ENCODE results near the gene BET1. TPM values are rescaled to one million over a fixed set of nuclear protein-coding genes. Genes with fewer than 3 reads are reported as not detected.

BET1 gene
- total and polyA plus RNA-seq, 2 donors: 33.2 to 39.5 TPM

DNA sequence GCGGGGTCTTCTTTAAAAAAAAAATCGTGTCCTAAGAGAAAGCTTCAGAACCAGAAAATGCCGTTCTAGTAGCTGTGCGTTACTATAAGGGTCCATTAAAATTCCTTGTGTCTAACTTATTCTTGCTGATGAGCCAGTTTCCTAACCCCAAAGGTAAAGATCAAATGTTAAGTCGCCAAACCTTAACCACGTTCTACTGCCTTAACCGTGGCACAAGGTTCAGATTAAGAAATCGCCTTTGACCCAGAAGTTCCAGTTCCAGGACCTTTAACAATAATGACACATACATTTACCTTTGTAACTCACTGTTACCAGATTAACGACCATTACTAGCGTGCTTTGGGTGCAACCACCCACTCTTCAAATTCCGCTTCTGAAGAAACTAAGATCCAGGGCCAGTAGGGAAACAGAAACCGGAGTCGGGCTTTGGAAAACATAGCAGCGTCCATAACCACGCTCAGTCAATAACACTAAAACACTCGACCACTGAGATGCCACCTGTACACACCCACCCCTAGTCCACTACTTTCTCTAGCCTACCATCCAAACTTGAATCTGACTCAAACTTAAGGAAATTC, 620 bp downstream of the BET1 start:
- Histone ChIP-seq H3K4me1 (ENCODE audit: control insufficient read depth in 2 of 2, insufficient read depth in 2 of 2, low read length in 2 of 2) (peaks cover 4 to 6% of the 10 kb centered on the region in 2 donors), H3K27me3 (ENCODE audit: control insufficient read depth in 2 of 2, insufficient read depth in 1 of 2, low read length in 1 of 2) (peaks cover 0 to 8% of the 10 kb centered on the region in 2 donors), H3K9me3 (ENCODE audit: control insufficient read depth in 2 of 2, insufficient read depth in 1 of 2, low read length in 1 of 2) (no peaks in the 10 kb centered on the region), H3K36me3 (ENCODE audit: control insufficient read depth in 2 of 2, insufficient read depth in 2 of 2, low read length in 1 of 2) (peaks cover under 1 to 3% of the 10 kb centered on the region in 2 donors), H3K4me3 (ENCODE audit: low read length in 2 of 2) (peak overlapping the region; percentile 78 to 92), H3K27ac (ENCODE audit: low read depth in 1 of 2, low read length in 1 of 2) (peak overlapping the region; percentile 77 to 92)
- peak in 2 of 9 donors; percentile 2 to 14 for DNase-seq (ENCODE audit: low read depth in 6 of 9, low spot score in 9 of 9)
- 10% methylated on average over 16 of the region's 16 CpGs for WGBS

DNA sequence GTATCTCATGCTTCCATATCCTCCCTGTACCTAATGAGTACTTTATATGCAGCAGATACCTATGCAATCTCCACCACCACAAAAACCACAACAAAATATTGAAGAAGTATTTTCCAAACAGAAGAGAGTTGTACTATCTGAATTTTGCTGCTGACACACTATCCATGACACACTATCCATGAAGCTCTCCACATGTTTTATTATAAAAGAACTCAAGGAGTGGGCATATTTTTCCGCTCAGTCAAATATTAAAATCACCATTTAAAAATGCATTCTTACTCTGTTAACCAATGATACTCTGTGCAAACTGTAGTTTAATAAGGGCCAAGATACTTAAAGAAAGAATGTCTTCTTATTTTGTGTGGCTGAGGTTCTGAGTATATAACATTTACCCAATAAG, 2.8 kb downstream of the BET1 start:
- WGBS: 99% methylated on average over 1 of the region's 1 CpG
- peaks cover 0 to 8% of the 10 kb centered on the region in 2 donors for H3K27me3 ChIP-seq (ENCODE audit: control insufficient read depth in 2 of 2, insufficient read depth in 1 of 2, low read length in 1 of 2)

DNA sequence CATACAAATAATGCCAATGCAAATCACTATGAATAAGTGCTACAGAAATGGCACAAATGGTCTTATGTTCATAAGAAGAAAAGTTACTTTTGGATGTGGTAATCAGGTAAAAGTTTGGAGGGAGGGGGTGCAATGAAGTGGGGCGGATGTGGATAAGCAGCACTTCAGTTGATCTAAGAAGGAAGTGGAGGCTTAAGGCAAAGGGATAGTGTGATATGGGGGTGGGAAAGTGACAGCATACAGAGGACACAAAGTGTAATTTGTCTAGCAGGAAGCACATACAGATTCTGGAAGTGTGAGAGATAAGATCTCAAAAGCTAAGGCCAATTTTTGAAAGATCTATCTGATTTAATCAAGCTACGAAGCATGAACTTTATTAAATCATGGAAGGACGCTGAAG, 6.3 kb downstream of the BET1 start:
- no peak for DNase-seq (ENCODE audit: low read depth in 6 of 9, low spot score in 9 of 9)
- Histone ChIP-seq H3K9me3 (ENCODE audit: control insufficient read depth in 2 of 2, insufficient read depth in 1 of 2, low read length in 1 of 2) (no peaks in the 10 kb centered on the region), H3K27ac (ENCODE audit: low read depth in 1 of 2, low read length in 1 of 2) (no peak overlapping the region), H3K27me3 (ENCODE audit: control insufficient read depth in 2 of 2, insufficient read depth in 1 of 2, low read length in 1 of 2) (no peaks in the 10 kb centered on the region), H3K4me3 (ENCODE audit: low read length in 2 of 2) (no peak overlapping the region), H3K36me3 (ENCODE audit: control insufficient read depth in 2 of 2, insufficient read depth in 2 of 2, low read length in 1 of 2) (peaks cover 4 to 16% of the 10 kb centered on the region in 2 donors), H3K4me1 (ENCODE audit: control insufficient read depth in 2 of 2, insufficient read depth in 2 of 2, low read length in 2 of 2) (no peaks in the 10 kb centered on the region)
- WGBS: 98% methylated on average over 3 of the region's 3 CpGs

More for the DNA sequence above, 2.8 kb downstream of the BET1 start:
- no peak for DNase-seq (ENCODE audit: low read depth in 6 of 9, low spot score in 9 of 9)
- H3K36me3 ChIP-seq (ENCODE audit: control insufficient read depth in 2 of 2, insufficient read depth in 2 of 2, low read length in 1 of 2): peaks cover 4 to 6% of the 10 kb centered on the region in 2 donors
- no peak overlapping the region for H3K4me3 ChIP-seq (ENCODE audit: low read length in 2 of 2)
- no peak overlapping the region for H3K27ac ChIP-seq (ENCODE audit: low read depth in 1 of 2, low read length in 1 of 2)
- H3K9me3 ChIP-seq (ENCODE audit: control insufficient read depth in 2 of 2, insufficient read depth in 1 of 2, low read length in 1 of 2): no peaks in the 10 kb centered on the region
- peaks cover 4 to 6% of the 10 kb centered on the region in 2 donors for H3K4me1 ChIP-seq (ENCODE audit: control insufficient read depth in 2 of 2, insufficient read depth in 2 of 2, low read length in 2 of 2)

DNA sequence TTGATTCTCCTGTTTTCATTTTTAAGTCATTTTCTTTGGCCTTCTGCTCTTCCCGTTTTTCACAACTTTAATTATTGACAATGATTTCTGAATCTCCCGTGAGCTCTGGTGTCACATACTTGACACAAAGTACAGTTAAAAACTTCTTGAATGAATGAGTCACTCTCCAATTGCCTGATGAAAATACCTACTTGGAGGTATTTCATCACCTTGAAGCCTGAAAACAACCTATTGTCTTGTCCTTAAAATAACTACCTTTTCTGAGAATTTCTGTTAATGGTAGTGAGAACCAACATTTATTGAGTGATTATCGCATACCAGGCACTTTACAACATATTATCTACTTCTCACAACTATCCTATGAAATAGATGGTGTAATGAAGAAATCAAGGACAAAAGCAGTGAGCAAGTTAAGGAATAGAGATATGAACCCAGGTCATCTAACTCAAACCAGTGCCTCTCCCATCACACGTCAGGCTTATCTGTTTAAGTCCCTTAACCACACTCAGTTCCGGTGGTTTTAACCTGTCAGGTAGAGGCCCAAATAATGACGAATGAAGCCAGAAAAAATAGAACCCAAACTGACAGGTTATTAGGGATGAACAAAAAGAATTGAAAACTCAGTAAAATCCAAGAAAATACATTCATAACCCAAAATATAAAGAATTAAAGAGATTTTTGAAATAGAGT, 11.6 kb downstream of the BET1 start:
- DNase-seq (ENCODE audit: low read depth in 6 of 9, low spot score in 9 of 9): no peak
- no peaks in the 10 kb centered on the region for H3K9me3 ChIP-seq (ENCODE audit: control insufficient read depth in 2 of 2, insufficient read depth in 1 of 2, low read length in 1 of 2)
- no peak overlapping the region for H3K27ac ChIP-seq (ENCODE audit: low read depth in 1 of 2, low read length in 1 of 2)
- 59% methylated on average over 6 of the region's 6 CpGs for WGBS
- H3K36me3 ChIP-seq (ENCODE audit: control insufficient read depth in 2 of 2, insufficient read depth in 2 of 2, low read length in 1 of 2): peaks cover 0 to 12% of the 10 kb centered on the region in 2 donors
- H3K27me3 ChIP-seq (ENCODE audit: control insufficient read depth in 2 of 2, insufficient read depth in 1 of 2, low read length in 1 of 2): no peaks in the 10 kb centered on the region
- no peak overlapping the region for H3K4me3 ChIP-seq (ENCODE audit: low read length in 2 of 2)
- no peaks in the 10 kb centered on the region for H3K4me1 ChIP-seq (ENCODE audit: control insufficient read depth in 2 of 2, insufficient read depth in 2 of 2, low read length in 2 of 2)

DNA sequence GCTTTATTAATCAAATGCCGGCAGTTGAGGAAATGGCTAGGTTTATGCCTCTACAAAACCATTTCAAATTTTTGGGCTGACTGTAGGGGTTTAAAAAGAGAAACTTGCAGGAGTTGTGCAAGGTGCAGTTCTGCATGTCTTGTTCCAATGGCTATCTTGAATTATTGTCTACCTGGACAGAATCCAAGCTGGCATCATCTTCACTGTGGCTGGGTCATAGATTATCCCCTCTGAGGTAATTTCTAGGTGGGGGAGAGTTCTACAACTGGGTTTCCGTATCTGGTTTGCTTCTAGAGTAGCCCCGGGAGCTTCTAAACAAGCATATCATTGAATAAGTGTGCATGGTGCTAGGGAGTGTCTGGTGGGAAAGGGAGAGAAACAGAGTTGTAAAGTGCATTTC, 16.9 kb downstream of the BET1 start:
- Histone ChIP-seq H3K4me1 (ENCODE audit: control insufficient read depth in 2 of 2, insufficient read depth in 2 of 2, low read length in 2 of 2) (no peaks in the 10 kb centered on the region), H3K27me3 (ENCODE audit: control insufficient read depth in 2 of 2, insufficient read depth in 1 of 2, low read length in 1 of 2) (no peaks in the 10 kb centered on the region), H3K27ac (ENCODE audit: low read depth in 1 of 2, low read length in 1 of 2) (no peak overlapping the region), H3K4me3 (ENCODE audit: low read length in 2 of 2) (no peak overlapping the region), H3K36me3 (ENCODE audit: control insufficient read depth in 2 of 2, insufficient read depth in 2 of 2, low read length in 1 of 2) (peaks cover 0 to 2% of the 10 kb centered on the region in 2 donors), H3K9me3 (ENCODE audit: control insufficient read depth in 2 of 2, insufficient read depth in 1 of 2, low read length in 1 of 2) (no peaks in the 10 kb centered on the region)
- no peak for DNase-seq (ENCODE audit: low read depth in 6 of 9, low spot score in 9 of 9)
- 97% methylated on average over 3 of the region's 3 CpGs for WGBS

DNA sequence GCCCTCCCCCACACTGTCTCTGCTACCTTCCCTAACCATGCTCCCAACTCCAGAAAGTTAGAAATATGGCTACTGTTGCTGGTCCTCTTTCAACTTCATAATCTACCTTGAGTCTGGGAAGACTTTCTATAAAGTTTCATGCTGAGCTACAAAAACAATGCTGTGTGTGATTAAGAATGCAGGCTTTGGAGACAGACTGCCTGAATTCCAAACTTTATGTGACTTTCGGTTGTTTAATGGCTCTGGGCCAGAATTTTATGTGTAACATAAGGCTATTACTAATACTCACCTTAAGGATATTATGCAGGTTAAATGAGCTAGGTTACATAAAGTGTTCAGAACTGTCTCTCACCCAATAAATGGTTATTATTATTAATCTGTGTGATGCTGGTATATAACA, 19.1 kb downstream of the BET1 start:
- H3K27ac ChIP-seq (ENCODE audit: low read depth in 1 of 2, low read length in 1 of 2): no peak overlapping the region
- DNase-seq (ENCODE audit: low read depth in 6 of 9, low spot score in 9 of 9): no peak
- no peak overlapping the region for H3K4me3 ChIP-seq (ENCODE audit: low read length in 2 of 2)
- WGBS: 97% methylated on average over 1 of the region's 1 CpG
- H3K9me3 ChIP-seq (ENCODE audit: control insufficient read depth in 2 of 2, insufficient read depth in 1 of 2, low read length in 1 of 2): no peaks in the 10 kb centered on the region
- H3K4me1 ChIP-seq (ENCODE audit: control insufficient read depth in 2 of 2, insufficient read depth in 2 of 2, low read length in 2 of 2): no peaks in the 10 kb centered on the region
- no peaks in the 10 kb centered on the region for H3K36me3 ChIP-seq (ENCODE audit: control insufficient read depth in 2 of 2, insufficient read depth in 2 of 2, low read length in 1 of 2)
- H3K27me3 ChIP-seq (ENCODE audit: control insufficient read depth in 2 of 2, insufficient read depth in 1 of 2, low read length in 1 of 2): no peaks in the 10 kb centered on the region

DNA sequence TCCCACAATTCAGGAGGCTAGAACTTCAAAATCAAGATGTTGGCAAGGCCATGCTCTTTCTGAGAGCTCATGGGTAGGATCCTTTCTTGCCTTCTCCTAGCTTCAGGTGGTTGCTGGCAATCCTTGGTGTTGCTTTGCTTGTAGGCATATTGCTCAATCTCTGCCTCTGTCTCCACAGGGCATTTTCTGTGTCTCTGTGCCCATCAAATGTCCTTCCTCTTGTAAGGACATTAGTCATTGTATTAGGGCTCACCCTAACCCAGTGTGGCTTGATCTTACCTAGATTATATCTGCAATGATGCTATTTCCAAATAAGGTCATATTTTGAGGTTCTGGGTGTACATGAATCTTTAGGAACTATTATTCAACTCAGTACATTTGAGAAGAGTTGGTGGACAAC, 20.1 kb downstream of the BET1 start:
- Histone ChIP-seq H3K4me3 (ENCODE audit: low read length in 2 of 2) (no peak overlapping the region), H3K27ac (ENCODE audit: low read depth in 1 of 2, low read length in 1 of 2) (no peak overlapping the region), H3K27me3 (ENCODE audit: control insufficient read depth in 2 of 2, insufficient read depth in 1 of 2, low read length in 1 of 2) (no peaks in the 10 kb centered on the region), H3K36me3 (ENCODE audit: control insufficient read depth in 2 of 2, insufficient read depth in 2 of 2, low read length in 1 of 2) (no peaks in the 10 kb centered on the region), H3K9me3 (ENCODE audit: control insufficient read depth in 2 of 2, insufficient read depth in 1 of 2, low read length in 1 of 2) (no peaks in the 10 kb centered on the region), H3K4me1 (ENCODE audit: control insufficient read depth in 2 of 2, insufficient read depth in 2 of 2, low read length in 2 of 2) (no peaks in the 10 kb centered on the region)
- no peak for DNase-seq (ENCODE audit: low read depth in 6 of 9, low spot score in 9 of 9)

DNA sequence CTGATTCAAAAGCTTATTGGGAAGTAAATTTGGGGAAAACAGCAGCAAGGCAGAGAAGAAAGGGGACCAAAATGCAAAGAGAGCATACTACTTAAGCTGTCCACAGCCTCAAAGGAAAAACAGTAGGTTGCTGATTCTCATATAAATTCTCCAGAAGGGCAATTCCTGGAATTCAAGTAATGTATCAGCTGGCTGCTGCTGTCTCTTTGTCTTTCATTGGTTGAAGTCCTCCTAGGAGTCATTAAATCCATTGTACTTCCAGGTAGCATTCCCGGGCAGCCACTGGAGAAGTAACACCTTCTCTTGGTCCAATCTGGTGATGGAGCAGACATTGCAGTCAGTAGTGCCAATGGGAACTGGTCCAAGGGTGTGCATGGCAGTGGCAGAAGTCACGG, 22.7 kb downstream of the BET1 start:
- no peaks in the 10 kb centered on the region for H3K4me1 ChIP-seq (ENCODE audit: control insufficient read depth in 2 of 2, insufficient read depth in 2 of 2, low read length in 2 of 2)
- no peak for DNase-seq (ENCODE audit: low read depth in 6 of 9, low spot score in 9 of 9)
- H3K27me3 ChIP-seq (ENCODE audit: control insufficient read depth in 2 of 2, insufficient read depth in 1 of 2, low read length in 1 of 2): no peaks in the 10 kb centered on the region
- H3K4me3 ChIP-seq (ENCODE audit: low read length in 2 of 2): no peak overlapping the region
- H3K36me3 ChIP-seq (ENCODE audit: control insufficient read depth in 2 of 2, insufficient read depth in 2 of 2, low read length in 1 of 2): no peaks in the 10 kb centered on the region
- H3K9me3 ChIP-seq (ENCODE audit: control insufficient read depth in 2 of 2, insufficient read depth in 1 of 2, low read length in 1 of 2): no peaks in the 10 kb centered on the region
- WGBS: 97% methylated on average over 2 of the region's 2 CpGs
- H3K27ac ChIP-seq (ENCODE audit: low read depth in 1 of 2, low read length in 1 of 2): no peak overlapping the region

DNA sequence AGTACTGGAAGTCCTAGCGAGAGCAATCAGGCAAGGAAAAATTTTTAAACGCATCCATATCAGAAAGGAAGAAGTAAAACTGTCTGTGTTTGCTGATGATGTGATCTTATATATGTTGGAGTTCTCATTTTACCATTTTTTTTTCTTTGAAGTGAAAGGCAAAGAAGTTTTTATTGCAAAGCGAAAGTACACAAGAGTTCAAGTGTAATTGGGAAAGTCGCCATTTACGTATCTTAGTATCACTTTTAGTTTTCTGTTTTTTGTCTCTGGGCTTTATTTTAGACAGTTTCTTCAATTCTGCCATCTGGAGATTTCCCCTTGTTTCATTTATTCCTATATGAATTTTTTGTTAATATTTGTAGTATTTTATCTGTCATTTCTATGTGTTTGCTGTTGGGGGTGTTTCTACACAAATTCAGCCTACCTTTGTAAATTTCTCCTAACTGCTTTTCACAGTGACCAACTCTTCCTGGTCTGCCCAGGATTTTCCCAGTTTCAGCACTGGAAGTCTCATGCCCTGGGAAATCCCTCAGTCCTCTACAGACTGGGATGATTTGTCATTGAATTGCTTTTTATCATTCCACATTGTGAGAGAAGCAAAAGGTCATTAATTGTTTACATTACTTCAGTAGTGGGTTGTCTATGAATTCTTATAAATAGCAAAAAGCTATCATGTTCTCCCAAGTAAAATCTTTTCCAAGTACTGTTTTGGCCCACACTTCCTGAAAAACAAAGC, 23.2 kb downstream of the BET1 start:
- Histone ChIP-seq H3K27me3 (ENCODE audit: control insufficient read depth in 2 of 2, insufficient read depth in 1 of 2, low read length in 1 of 2) (no peaks in the 10 kb centered on the region), H3K9me3 (ENCODE audit: control insufficient read depth in 2 of 2, insufficient read depth in 1 of 2, low read length in 1 of 2) (no peaks in the 10 kb centered on the region), H3K27ac (ENCODE audit: low read depth in 1 of 2, low read length in 1 of 2) (no peak overlapping the region), H3K4me1 (ENCODE audit: control insufficient read depth in 2 of 2, insufficient read depth in 2 of 2, low read length in 2 of 2) (no peaks in the 10 kb centered on the region), H3K36me3 (ENCODE audit: control insufficient read depth in 2 of 2, insufficient read depth in 2 of 2, low read length in 1 of 2) (no peaks in the 10 kb centered on the region), H3K4me3 (ENCODE audit: low read length in 2 of 2) (no peak overlapping the region)
- no peak for DNase-seq (ENCODE audit: low read depth in 6 of 9, low spot score in 9 of 9)
- 97% methylated on average over 5 of the region's 5 CpGs for WGBS
